ENCODE data around the gene ZNF496. TPM values are rescaled to one million over a fixed set of nuclear protein-coding genes. Genes with fewer than 3 reads are reported as not detected.

Gene ZNF496
- total and polyA plus RNA-seq, 9 of the 15 experiments (the other 6 are each of a cell fraction or from before 2014, with no cell fraction given), result 4.3 to 54.0 (median 31.3) TPM

DNA sequence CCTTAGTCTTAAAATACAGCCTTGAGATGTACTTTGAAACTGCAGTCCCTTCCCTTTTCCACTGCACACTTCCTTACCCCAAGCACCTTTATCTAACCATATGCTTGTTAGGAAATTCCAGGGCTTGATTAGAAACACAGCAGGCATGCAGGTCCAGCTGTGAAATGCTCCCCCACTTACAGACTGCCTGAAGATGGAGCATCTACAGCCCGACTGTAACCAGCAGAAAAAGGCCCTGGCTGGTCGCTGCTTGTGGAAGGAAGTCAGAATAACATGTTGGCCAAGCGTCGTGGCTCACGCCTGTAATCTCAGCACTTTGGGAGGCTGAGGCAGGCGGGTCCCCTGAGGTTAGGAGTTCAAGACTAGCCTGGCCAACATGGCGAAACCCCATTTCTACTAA is 38.6 kb downstream of the ZNF496 start:
- Histone ChIP-seq H4K20me1 (replicated peaks; ENCODE audit: control insufficient read depth, insufficient read depth, low read length) (no peaks in the 10 kb centered on the region), H3K27ac (ENCODE audit: extremely low read depth, low read depth, low read length) (no peak overlapping the region), H2AFZ (ENCODE audit: low read depth, low read length) (no peak overlapping the region), H3K4me3 (no peak overlapping the region), H3K9me3 (replicated peaks; ENCODE audit: control insufficient read depth, insufficient read depth, low read depth, low read length) (no peaks in the 10 kb centered on the region), H3K4me1 (replicated peaks in 1 of 2; ENCODE audit: control insufficient read depth in 2 of 2, insufficient read depth in 2 of 2, low read length in 2 of 2) (peaks cover 29 to 30% of the 10 kb centered on the region in 2 experiments), H3K9ac (ENCODE audit: insufficient read depth in 1 of 2, low read depth in 2 of 2, low read length in 2 of 2) (no peak overlapping the region), H3K4me2 (ENCODE audit: insufficient read depth, low read length) (no peak overlapping the region), H3K79me2 (ENCODE audit: control insufficient read depth, insufficient read depth, low read length) (no peaks in the 10 kb centered on the region), H3K36me3 (ENCODE audit: control insufficient read depth, insufficient read depth, low read length) (0 out of 3 replicates have a peak, but pooled peaks cover 5% of the 10 kb centered on the region), H3K9me1 (ENCODE audit: control insufficient read depth, insufficient read depth, low read length) (no peaks in the 10 kb centered on the region), H3K27me3 (ENCODE audit: control insufficient read depth in 2 of 2, insufficient read depth in 2 of 2, low read length in 2 of 2) (no peaks in the 10 kb centered on the region)
- BruUV-seq (replicated peaks), result no TSS peak
- ChIA-PET POLR2A (interaction anchor here (0.5 to 1.4 kb wide), 3 partner anchors 8 to 42 kb away, joined by 3 read pairs; no protein-coding TSS in a partner anchor), CTCF (ENCODE audit: low intra/inter-chr PET ratio) (interaction anchor here (0.6 kb wide), 1 partner anchor 108 kb away, joined by 6 read pairs; no protein-coding TSS in a partner anchor)
- DNase-seq (ENCODE audit: extremely low read depth in 1 of 4, low spot score in 3 of 4) (no peak), FAIRE-seq (no peak), ATAC-seq (no peak)
- in situ Hi-C loops (cut with MboI) (no loop called here), intact Hi-C loops (cut with micrococcal nuclease) (no loop called here)
- TF ChIP-seq SPI1 (IDR thresholded peaks at IDR 0.05; ENCODE audit: borderline replicate concordance, low read depth, low read length), result peak; percentile 19; the same call in 1 of the 2 replicates
- no peak for TF ChIP-seq SRSF7 (optimal IDR thresholded peaks at IDR 0.05; ENCODE audit: low read depth, low read length)
- TF ChIP-seq, protein P1, sequence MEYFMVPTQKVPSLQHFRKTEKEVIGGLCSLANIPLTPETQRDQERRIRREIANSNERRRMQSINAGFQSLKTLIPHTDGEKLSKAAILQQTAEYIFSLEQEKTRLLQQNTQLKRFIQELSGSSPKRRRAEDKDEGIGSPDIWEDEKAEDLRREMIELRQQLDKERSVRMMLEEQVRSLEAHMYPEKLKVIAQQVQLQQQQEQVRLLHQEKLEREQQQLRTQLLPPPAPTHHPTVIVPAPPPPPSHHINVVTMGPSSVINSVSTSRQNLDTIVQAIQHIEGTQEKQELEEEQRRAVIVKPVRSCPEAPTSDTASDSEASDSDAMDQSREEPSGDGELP (CRISPR knock-in tag; IDR thresholded peaks at IDR 0.05; ENCODE audit: borderline replicate concordance), result peak; percentile 34; the same call in 1 of the 2 replicates
- TF ChIP-seq, protein P2, sequence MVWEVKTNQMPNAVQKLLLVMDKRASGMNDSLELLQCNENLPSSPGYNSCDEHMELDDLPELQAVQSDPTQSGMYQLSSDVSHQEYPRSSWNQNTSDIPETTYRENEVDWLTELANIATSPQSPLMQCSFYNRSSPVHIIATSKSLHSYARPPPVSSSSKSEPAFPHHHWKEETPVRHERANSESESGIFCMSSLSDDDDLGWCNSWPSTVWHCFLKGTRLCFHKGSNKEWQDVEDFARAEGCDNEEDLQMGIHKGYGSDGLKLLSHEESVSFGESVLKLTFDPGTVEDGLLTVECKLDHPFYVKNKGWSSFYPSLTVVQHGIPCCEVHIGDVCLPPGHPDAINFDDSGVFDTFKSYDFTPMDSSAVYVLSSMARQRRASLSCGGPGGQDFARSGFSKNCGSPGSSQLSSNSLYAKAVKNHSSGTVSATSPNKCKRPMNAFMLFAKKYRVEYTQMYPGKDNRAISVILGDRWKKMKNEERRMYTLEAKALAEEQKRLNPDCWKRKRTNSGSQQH (CRISPR knock-in tag; IDR thresholded peaks at IDR 0.05), result no peak
- TF ChIP-seq, protein P3, sequence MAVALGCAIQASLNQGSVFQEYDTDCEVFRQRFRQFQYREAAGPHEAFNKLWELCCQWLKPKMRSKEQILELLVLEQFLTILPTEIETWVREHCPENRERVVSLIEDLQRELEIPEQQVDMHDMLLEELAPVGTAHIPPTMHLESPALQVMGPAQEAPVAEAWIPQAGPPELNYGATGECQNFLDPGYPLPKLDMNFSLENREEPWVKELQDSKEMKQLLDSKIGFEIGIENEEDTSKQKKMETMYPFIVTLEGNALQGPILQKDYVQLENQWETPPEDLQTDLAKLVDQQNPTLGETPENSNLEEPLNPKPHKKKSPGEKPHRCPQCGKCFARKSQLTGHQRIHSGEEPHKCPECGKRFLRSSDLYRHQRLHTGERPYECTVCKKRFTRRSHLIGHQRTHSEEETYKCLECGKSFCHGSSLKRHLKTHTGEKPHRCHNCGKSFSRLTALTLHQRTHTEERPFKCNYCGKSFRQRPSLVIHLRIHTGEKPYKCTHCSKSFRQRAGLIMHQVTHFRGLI (CRISPR knock-in tag; IDR thresholded peaks at IDR 0.05), result no peak
- WGBS (ENCODE audit: insufficient coverage, low coverage, missing lambda C conversion rate), result 29% methylated on average over 7 of the region's 7 CpGs
